GM12878 (cell line): ENCODE results near the gene DGLUCY. TPM values are rescaled to one million over a fixed set of nuclear protein-coding genes. Genes with fewer than 3 reads are reported as not detected.
A peak's percentile ranks its signal among the peaks of the same experiment; 100 is the strongest.

Experiments used
- BCL11A ChIP-seq: IDR thresholded peaks from 2 replicates; pipeline ENCODE4 v1.6.1; 2011; ENCODE audit warnings: low read depth, low read length
- BCLAF1 ChIP-seq: fragments of 450-650 bp; IDR thresholded peaks from 2 replicates; pipeline ENCODE4 v1.6.1; 2017; ENCODE audit warnings: antibody characterized with exemption, mild to moderate bottlenecking, moderate library complexity
- CBFB ChIP-seq: IDR thresholded peaks from 2 replicates; pipeline ENCODE4 v1.6.1; 2016; ENCODE audit warnings: antibody characterized with exemption, low read depth
- CBX3 ChIP-seq: fragments of 200-600 bp; sonication (generic); IDR thresholded peaks from 2 replicates; pipeline ENCODE4 v1.6.1; 2016; ENCODE audit warnings: low read depth, borderline replicate concordance
- CHD2 ChIP-seq: IDR thresholded peaks from 2 replicates; pipeline ENCODE4 v1.6.1; 2011; ENCODE audit warnings: low read depth, low read length, improper control_type of control experiment, borderline replicate concordance
- DPF2 ChIP-seq: fragments of 450-650 bp; IDR thresholded peaks from 2 replicates; pipeline ENCODE4 v1.6.1; 2017; ENCODE audit warnings: mild to moderate bottlenecking
- E2F4 ChIP-seq: IDR thresholded peaks from 2 replicates; pipeline ENCODE4 v1.6.1; 2012; ENCODE audit warnings: low read depth, low read length, improper control_type of control experiment
- EP300 ChIP-seq, 2 experiments: fragments of 150-350 bp in 1 of 2; IDR thresholded peaks; 2 replicates each; pipeline ENCODE4 v1.6.1; 2011 to 2012; ENCODE audit warnings: low read depth in 2 of 2, low read length in 2 of 2, borderline replicate concordance in 1 of 2, improper control_type of control experiment in 1 of 2, inconsistent platforms in 1 of 2; ENCODE audit not compliant: control insufficient read depth in 1 of 2
- FOS ChIP-seq: IDR thresholded peaks from 3 replicates; pipeline ENCODE4 v1.6.1; 2011; ENCODE audit warnings: borderline replicate concordance; ENCODE audit not compliant: insufficient read length; ENCODE audit errors: extremely low read depth
- FOXM1 ChIP-seq: IDR thresholded peaks from 2 replicates; pipeline ENCODE4 v1.6.1; 2012; ENCODE audit warnings: low read depth, mild to moderate bottlenecking, inconsistent platforms, low read length, moderate library complexity
- IRF4 ChIP-seq: IDR thresholded peaks from 2 replicates; pipeline ENCODE4 v1.6.1; 2011; ENCODE audit warnings: low read depth, low read length
- JUNB ChIP-seq: IDR thresholded peaks from 2 replicates; pipeline ENCODE4 v1.6.1; 2016; ENCODE audit warnings: antibody characterized with exemption, mild to moderate bottlenecking
- JUND ChIP-seq: IDR thresholded peaks from 2 replicates; pipeline ENCODE4 v1.6.1; 2012; ENCODE audit warnings: low read depth, mild to moderate bottlenecking, low read length, improper control_type of control experiment, moderate library complexity
- KAT2A ChIP-seq: conservative IDR thresholded peaks from 2 replicates; pipeline ENCODE4 v1.6.1; 2011; ENCODE audit warnings: low read depth, low read length; ENCODE audit not compliant: control insufficient read depth
- POU2F2 ChIP-seq: IDR thresholded peaks from 3 replicates; pipeline ENCODE4 v1.6.1; 2011; ENCODE audit warnings: low read depth, mild to moderate bottlenecking, low read length, borderline replicate concordance
- RAD21 ChIP-seq: IDR thresholded peaks from 2 replicates; pipeline ENCODE4 v1.6.1; 2011; ENCODE audit warnings: mild to moderate bottlenecking, low read depth, low read length, moderate library complexity; ENCODE audit not compliant: insufficient read depth
- REST ChIP-seq: IDR thresholded peaks from 2 replicates; pipeline ENCODE4 v1.6.1; 2012; ENCODE audit warnings: mild to moderate bottlenecking, low read depth, low read length
- RUNX3 ChIP-seq: IDR thresholded peaks from 2 replicates; pipeline ENCODE4 v1.6.1; 2012; ENCODE audit warnings: low read length, inconsistent platforms
- SREBF1 ChIP-seq: IDR thresholded peaks from 2 replicates; pipeline ENCODE4 v1.6.1; 2012; ENCODE audit warnings: mild to moderate bottlenecking, low read length
- SUPT20H ChIP-seq: IDR thresholded peaks from 2 replicates; pipeline ENCODE4 v1.6.1; 2011; ENCODE audit warnings: low read depth, mild to moderate bottlenecking, low read length, moderate library complexity, borderline replicate concordance; ENCODE audit not compliant: control insufficient read depth
- TAF1 ChIP-seq: IDR thresholded peaks from 2 replicates; pipeline ENCODE4 v1.6.1; 2011; ENCODE audit warnings: mild to moderate bottlenecking, low read depth, low read length, borderline replicate concordance
- WRNIP1 ChIP-seq: IDR thresholded peaks from 2 replicates; pipeline ENCODE4 v1.6.1; 2011; ENCODE audit warnings: low read depth, low read length, improper control_type of control experiment, borderline replicate concordance
- YBX1 ChIP-seq: fragments of 450-650 bp; IDR thresholded peaks from 2 replicates; pipeline ENCODE4 v1.6.1; 2016; ENCODE audit warnings: antibody characterized with exemption
- ZSCAN29 ChIP-seq: fragments of 450-650 bp; IDR thresholded peaks from 2 replicates; pipeline ENCODE4 v1.6.1; 2017; ENCODE audit warnings: mild to moderate bottlenecking, moderate library complexity
- polyA plus RNA-seq, 11 experiments: library from polyadenylated mRNA; depleted of rRNA in 4 of 11; unstranded in 6 of 11; stranded (reverse) in 5 of 11; fragments of >200 nt; fragmentation: Nextera tagmentation in 4 of 11; fragmentation: Illumina TruSeq in 1 of 11; extraction: Ambion mirVana in 4 of 11; extraction: Trizol in 1 of 11; gene quantifications; 1 replicate in 1 of 11; 2 replicates in 10 of 11; pipeline versions ENCODE4 v1.2.1 to v1.2.3, GENCODE V29; 2011 to 2016; ENCODE audit warnings: inconsistent platforms in 2 of 11, missing spikeins in 2 of 11, low read depth in 1 of 11
- total RNA-seq, 4 experiments: library from RNA; depleted of rRNA in 3 of 4; stranded (reverse); fragments of >200 nt in 3 of 4; fragmentation: Illumina TruSeq in 1 of 4; extraction: Trizol in 1 of 4; gene quantifications; 2 replicates each; pipeline versions ENCODE4 v1.2.1 to v1.2.3, GENCODE V29; 2013 to 2021

The DGLUCY gene
- total and polyA plus RNA-seq, 10 of the 15 experiments (the other 5 are each of a cell fraction or from before 2014, with no cell fraction given) = 15.0 to 70.3 (median 55.1) TPM

GRCh38 chr14:91228112-91229004 lies 114.5 kb downstream of the DGLUCY start (continued):
- TF ChIP-seq FOS (no peak), POU2F2 (peak; percentile 80; the same call in 2 of the 3 replicates), SREBF1 (no peak), IRF4 (peak; percentile 65), RUNX3 (peak; percentile 90), BCL11A (peak; percentile 59; the same call in 1 of the 2 replicates), SUPT20H (no peak), CBX3 (no peak), ZSCAN29 (no peak), YBX1 (no peak), REST (no peak), E2F4 (no peak), JUNB (no peak; the same call in 1 of the 2 replicates), BCLAF1 (no peak), DPF2 (peak; percentile 89; the same call in 1 of the 2 replicates), CBFB (peak; percentile 70; the same call in 1 of the 2 replicates), FOXM1 (no peak; the same call in 1 of the 2 replicates), WRNIP1 (no peak), JUND (no peak), EP300 (IDR thresholded peaks at IDR 0.05; ENCODE audit: borderline replicate concordance in 1 of 2, control insufficient read depth in 1 of 2, low read depth in 2 of 2, low read length in 2 of 2) (peak; percentile 37 to 78; a peak in 2 of 4 replicates), CHD2 (no peak), TAF1 (peak; percentile 74), KAT2A (no peak), RAD21 (no peak)
